ENCODE results near the gene PPP1R11. TPM values are rescaled to one million over a fixed set of nuclear protein-coding genes. Genes with fewer than 3 reads are reported as not detected.

PPP1R11 gene
- total and polyA plus RNA-seq, 2 experiments from 2014 or later = 50.9 to 74.5 TPM

DNA sequence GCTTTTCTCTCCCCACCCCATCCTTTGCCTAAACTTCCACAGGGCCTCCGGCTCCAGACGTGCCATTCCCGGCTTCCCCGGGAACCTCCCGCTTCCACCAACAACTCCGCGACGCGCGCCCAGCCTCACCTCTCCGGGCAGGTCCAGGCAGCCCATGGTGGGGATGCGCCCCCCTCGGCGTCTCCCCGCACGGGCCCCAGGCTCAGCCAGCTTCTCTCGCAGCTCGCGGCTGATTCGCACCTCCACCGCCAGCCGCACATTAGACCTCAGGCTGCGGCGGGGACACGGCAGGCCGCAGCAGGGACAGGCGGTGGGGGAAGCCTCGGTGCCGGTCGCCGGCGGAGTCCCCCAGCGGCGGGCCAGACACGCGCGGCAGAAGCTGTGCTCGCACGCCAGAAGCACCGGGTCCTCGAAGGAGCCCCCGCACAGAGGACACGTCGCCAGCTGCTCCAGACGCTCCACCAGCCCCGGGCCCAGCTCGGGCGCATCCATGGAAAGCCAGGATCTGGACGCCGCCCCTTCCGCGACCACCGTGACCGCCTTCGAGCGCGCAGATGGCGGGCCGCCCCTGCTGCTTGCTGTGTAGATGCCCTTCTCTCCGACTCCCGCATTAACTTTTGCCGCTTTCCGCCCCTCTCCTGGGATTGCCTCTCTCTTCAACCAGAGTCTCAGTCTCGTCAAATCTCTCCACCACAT is 8.2 kb downstream of the PPP1R11 start, which contains the start of gene RNF39:
RNF39 (minus strand) TSS at position 676 of the 696 bp plus-strand sequence; CDS start at position 492, 184 bp downstream.
- Histone ChIP-seq H4K20me1 (ENCODE audit: insufficient read depth, poor library complexity, severe bottlenecking) (no peaks in the 10 kb centered on the region), H3K9me2 (replicated peaks; ENCODE audit: insufficient read depth) (no peaks in the 10 kb centered on the region), H3K27ac (peak within 1 kb of the TSS; percentile 57), H3K4me3 (peak within 1 kb of the TSS; percentile 36), H3K9me3 (ENCODE audit: low read depth) (no peaks in the 10 kb centered on the region), H2AFZ (peak within 1 kb of the TSS; percentile 46), H3K36me3 (replicated peaks; ENCODE audit: insufficient read depth, low read depth) (no peaks in the 10 kb centered on the region), H3K4me1 (ENCODE audit: insufficient read depth) (peaks cover 31% of the 10 kb centered on the region), H3K27me3 (peaks cover 96% of the 10 kb centered on the region), H3K4me2 (peak within 1 kb of the TSS; percentile 92), H3K79me2 (no peaks in the 10 kb centered on the region)
- TF ChIP-seq EZH2phosphoT487 (IDR thresholded peaks at IDR 0.05; ENCODE audit: low read depth, severe bottlenecking, unreplicated experiment) (peak; percentile 7), EZH2 (IDR thresholded peaks at IDR 0.05; ENCODE audit: borderline replicate concordance) (peak; percentile 93)
- TF ChIP-seq, protein P1, sequence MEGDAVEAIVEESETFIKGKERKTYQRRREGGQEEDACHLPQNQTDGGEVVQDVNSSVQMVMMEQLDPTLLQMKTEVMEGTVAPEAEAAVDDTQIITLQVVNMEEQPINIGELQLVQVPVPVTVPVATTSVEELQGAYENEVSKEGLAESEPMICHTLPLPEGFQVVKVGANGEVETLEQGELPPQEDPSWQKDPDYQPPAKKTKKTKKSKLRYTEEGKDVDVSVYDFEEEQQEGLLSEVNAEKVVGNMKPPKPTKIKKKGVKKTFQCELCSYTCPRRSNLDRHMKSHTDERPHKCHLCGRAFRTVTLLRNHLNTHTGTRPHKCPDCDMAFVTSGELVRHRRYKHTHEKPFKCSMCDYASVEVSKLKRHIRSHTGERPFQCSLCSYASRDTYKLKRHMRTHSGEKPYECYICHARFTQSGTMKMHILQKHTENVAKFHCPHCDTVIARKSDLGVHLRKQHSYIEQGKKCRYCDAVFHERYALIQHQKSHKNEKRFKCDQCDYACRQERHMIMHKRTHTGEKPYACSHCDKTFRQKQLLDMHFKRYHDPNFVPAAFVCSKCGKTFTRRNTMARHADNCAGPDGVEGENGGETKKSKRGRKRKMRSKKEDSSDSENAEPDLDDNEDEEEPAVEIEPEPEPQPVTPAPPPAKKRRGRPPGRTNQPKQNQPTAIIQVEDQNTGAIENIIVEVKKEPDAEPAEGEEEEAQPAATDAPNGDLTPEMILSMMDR (IDR thresholded peaks at IDR 0.05; ENCODE audit: poor library complexity) = no peak
- peak; percentile 23 for DNase-seq (ENCODE audit: low spot score)
- 2% methylated on average over 62 of the region's 64 CpGs for WGBS (ENCODE audit: low lambda C conversion rate, missing lambda C conversion rate)

DNA sequence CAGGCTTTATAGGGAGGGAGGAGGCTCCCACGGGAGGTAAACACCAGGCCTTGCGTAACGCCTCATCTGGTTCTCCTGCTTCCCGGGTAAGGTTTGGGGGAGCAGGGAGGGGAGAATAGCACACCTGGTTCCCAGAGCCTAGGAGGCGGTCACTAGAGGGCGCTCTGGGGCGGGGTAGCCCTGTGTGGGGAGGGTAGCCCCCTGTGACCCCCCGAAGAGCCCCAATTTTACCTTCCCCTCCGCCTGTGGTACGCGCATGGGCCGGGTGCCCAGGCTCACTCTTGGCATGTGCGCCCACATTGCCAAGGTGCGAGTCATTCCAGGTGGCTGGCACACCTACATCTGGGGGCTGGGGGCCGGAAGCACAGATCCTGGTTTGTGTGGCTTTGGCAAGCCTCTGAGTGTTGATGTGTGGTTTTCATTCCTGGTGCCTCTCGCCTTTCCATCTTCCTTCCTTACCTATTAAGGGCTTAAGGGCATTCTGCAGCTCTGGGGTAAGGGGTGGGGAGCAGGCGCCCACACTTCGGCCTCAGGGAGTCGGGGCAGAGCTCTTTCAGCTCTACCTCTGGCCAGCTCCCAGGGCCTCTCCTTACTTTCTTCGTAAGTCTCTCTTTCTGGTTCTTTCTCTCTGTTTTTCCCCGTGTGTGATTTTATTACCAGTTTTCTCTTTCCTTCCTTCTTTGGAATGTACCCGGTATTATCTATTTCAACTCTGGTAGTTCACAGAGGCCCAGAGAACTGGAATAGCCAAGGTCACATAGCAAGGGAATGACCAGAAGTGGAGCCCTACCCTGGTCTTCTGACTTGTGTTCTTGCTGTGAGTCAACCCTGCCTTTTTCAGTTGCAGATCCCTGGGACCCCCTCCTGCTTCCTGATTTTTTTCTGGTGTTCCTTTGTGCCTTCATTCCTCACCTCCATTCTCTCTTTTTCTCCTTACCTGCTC is 9.1 kb downstream of the PPP1R11 start:
- Histone ChIP-seq H3K27me3 (peaks cover 88% of the 10 kb centered on the region), H3K4me2 (peak overlapping the region; percentile 92), H3K4me1 (ENCODE audit: insufficient read depth) (peaks cover 31% of the 10 kb centered on the region), H3K79me2 (no peaks in the 10 kb centered on the region), H3K36me3 (replicated peaks; ENCODE audit: insufficient read depth, low read depth) (no peaks in the 10 kb centered on the region), H4K20me1 (ENCODE audit: insufficient read depth, poor library complexity, severe bottlenecking) (no peaks in the 10 kb centered on the region), H3K9me2 (replicated peaks; ENCODE audit: insufficient read depth) (no peaks in the 10 kb centered on the region), H3K9me3 (ENCODE audit: low read depth) (no peaks in the 10 kb centered on the region), H2AFZ (peak overlapping the region; percentile 46), H3K4me3 (peak overlapping the region; percentile 36), H3K27ac (peak overlapping the region; percentile 57)
- TF ChIP-seq, protein P1 (IDR thresholded peaks at IDR 0.05; ENCODE audit: poor library complexity) = peak; percentile 47
- TF ChIP-seq EZH2phosphoT487 (IDR thresholded peaks at IDR 0.05; ENCODE audit: low read depth, severe bottlenecking, unreplicated experiment) = no peak
- peak; percentile 58 for DNase-seq (ENCODE audit: low spot score)
- 46% methylated on average over 16 of the region's 22 CpGs for WGBS (ENCODE audit: low lambda C conversion rate, missing lambda C conversion rate)

DNA sequence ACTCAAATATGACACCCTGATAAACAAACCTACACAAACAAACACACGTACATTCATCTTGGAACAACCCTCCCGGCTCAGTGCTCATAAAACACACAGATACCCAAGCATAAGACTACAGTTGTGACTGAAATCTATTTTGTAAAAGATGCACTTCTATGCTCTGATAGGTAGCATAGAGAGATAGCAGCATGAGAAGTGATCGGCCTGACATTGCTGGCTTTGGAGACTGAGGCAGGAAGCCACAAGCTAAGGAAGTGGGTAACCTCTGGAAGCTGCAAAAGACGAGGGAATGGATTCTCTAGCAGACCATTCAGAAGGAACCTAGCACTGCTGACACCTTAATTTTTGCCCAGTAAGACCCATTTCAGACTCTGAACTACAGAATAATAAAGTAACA is 10.2 kb downstream of the PPP1R11 start:
- Histone ChIP-seq H3K4me2 (no peak overlapping the region), H4K20me1 (ENCODE audit: insufficient read depth, poor library complexity, severe bottlenecking) (no peaks in the 10 kb centered on the region), H3K4me3 (no peak overlapping the region), H3K9me3 (ENCODE audit: low read depth) (no peaks in the 10 kb centered on the region), H2AFZ (no peak overlapping the region), H3K4me1 (ENCODE audit: insufficient read depth) (peaks cover 26% of the 10 kb centered on the region), H3K9me2 (replicated peaks; ENCODE audit: insufficient read depth) (no peaks in the 10 kb centered on the region), H3K79me2 (no peaks in the 10 kb centered on the region), H3K36me3 (replicated peaks; ENCODE audit: insufficient read depth, low read depth) (no peaks in the 10 kb centered on the region), H3K27ac (no peak overlapping the region), H3K27me3 (peaks cover 76% of the 10 kb centered on the region)
- TF ChIP-seq EZH2phosphoT487 (IDR thresholded peaks at IDR 0.05; ENCODE audit: low read depth, severe bottlenecking, unreplicated experiment) (no peak), EZH2 (IDR thresholded peaks at IDR 0.05; ENCODE audit: borderline replicate concordance) (no peak)
- TF ChIP-seq, protein P1 (IDR thresholded peaks at IDR 0.05; ENCODE audit: poor library complexity) = no peak
- DNase-seq (ENCODE audit: low spot score) = no peak
- WGBS (ENCODE audit: low lambda C conversion rate, missing lambda C conversion rate) = 77% methylated on average over 4 of the region's 4 CpGs

Measured in hepatocyte (in vitro differentiated cells).